Stomach smooth muscle (tissue), 2 donors: ENCODE results near the gene ZBTB7C.

Experiments
- H3K27ac ChIP-seq: one replicate; pipeline ENCODE4 v1.7.0; 2013; ENCODE audit warnings: mild to moderate bottlenecking, low read length, inconsistent platforms
- H3K27me3 ChIP-seq, 2 donors: one replicate each; pipeline ENCODE4 v1.7.0; 2013; ENCODE audit warnings: low read length in 2 of 2; ENCODE audit not compliant: insufficient read depth in 2 of 2, control insufficient read depth in 1 of 2
- H3K36me3 ChIP-seq, 2 donors: one replicate each; pipeline ENCODE4 v1.7.0; 2013; ENCODE audit warnings: low read length in 2 of 2; ENCODE audit not compliant: control insufficient read depth in 2 of 2, insufficient read depth in 2 of 2
- H3K4me1 ChIP-seq: one replicate; pipeline ENCODE4 v1.7.0; 2013; ENCODE audit warnings: low read length; ENCODE audit not compliant: control insufficient read depth, insufficient read depth
- H3K4me3 ChIP-seq, 2 donors: one replicate each; pipeline ENCODE4 v1.7.0; 2013; ENCODE audit warnings: low read length in 2 of 2
- H3K9ac ChIP-seq, 2 donors: one replicate each; pipeline ENCODE4 v1.7.0; 2013; ENCODE audit warnings: low read length in 2 of 2, mild to moderate bottlenecking in 1 of 2
- H3K9me3 ChIP-seq, 2 donors: one replicate each; pipeline ENCODE4 v1.7.0; 2013; ENCODE audit warnings: low read length in 2 of 2; ENCODE audit not compliant: control insufficient read depth in 2 of 2
- donor health status: healthy.
- donor health status: Pancreatic carcinoma.

The ZBTB7C gene

GRCh38 chr18:47990981-47991380, 418.2 kb downstream of the ZBTB7C start:
- Histone ChIP-seq H3K36me3 (no peaks in the 10 kb centered on the region), H3K9me3 (no peaks in the 10 kb centered on the region), H3K9ac (no peak overlapping the region), H3K4me3 (no peak overlapping the region), H3K27me3 (peaks cover 0 to 2% of the 10 kb centered on the region in 2 donors), H3K27ac (no peak overlapping the region), H3K4me1 (no peaks in the 10 kb centered on the region)

GRCh38 chr18:47987388-47987699, 421.8 kb downstream of the ZBTB7C start:
- Histone ChIP-seq H3K36me3 (no peaks in the 10 kb centered on the region), H3K9me3 (no peaks in the 10 kb centered on the region), H3K4me3 (no peak overlapping the region), H3K27me3 (peaks cover 0 to 2% of the 10 kb centered on the region in 2 donors), H3K9ac (no peak overlapping the region), H3K4me1 (no peaks in the 10 kb centered on the region), H3K27ac (no peak overlapping the region)

- H3K4me1 ChIP-seq, result no peaks in the 10 kb centered on the region
- no peak overlapping the region for H3K4me3 ChIP-seq
- no peaks in the 10 kb centered on the region for H3K36me3 ChIP-seq
- H3K27me3 ChIP-seq, result peaks cover 0 to 2% of the 10 kb centered on the region in 2 donors
- H3K27ac ChIP-seq, result no peak overlapping the region
- no peaks in the 10 kb centered on the region for H3K9me3 ChIP-seq
- no peak overlapping the region for H3K9ac ChIP-seq
These were observed 422.4 kb downstream of the ZBTB7C start for GRCh38 chr18:47986620-47987387.

GRCh38 chr18:47985866-47986265, 423.3 kb downstream of the ZBTB7C start:
- Histone ChIP-seq H3K27ac (no peak overlapping the region), H3K27me3 (peaks cover 0 to under 1% of the 10 kb centered on the region in 2 donors), H3K4me3 (no peak overlapping the region), H3K36me3 (no peaks in the 10 kb centered on the region), H3K9me3 (no peaks in the 10 kb centered on the region), H3K4me1 (no peaks in the 10 kb centered on the region), H3K9ac (no peak overlapping the region)

- Histone ChIP-seq H3K9me3 (no peaks in the 10 kb centered on the region), H3K9ac (no peak overlapping the region), H3K27ac (no peak overlapping the region), H3K36me3 (no peaks in the 10 kb centered on the region), H3K27me3 (no peaks in the 10 kb centered on the region), H3K4me3 (no peak overlapping the region), H3K4me1 (no peaks in the 10 kb centered on the region)
These were observed 424.2 kb downstream of the ZBTB7C start for GRCh38 chr18:47984991-47985390.

GRCh38 chr18:47983946-47984345, 425.2 kb downstream of the ZBTB7C start:
- H3K27me3 ChIP-seq, result no peaks in the 10 kb centered on the region
- no peak overlapping the region for H3K4me3 ChIP-seq
- no peak overlapping the region for H3K27ac ChIP-seq
- H3K9me3 ChIP-seq, result no peaks in the 10 kb centered on the region
- no peaks in the 10 kb centered on the region for H3K4me1 ChIP-seq
- H3K9ac ChIP-seq, result no peak overlapping the region
- no peaks in the 10 kb centered on the region for H3K36me3 ChIP-seq

- Histone ChIP-seq H3K27ac (no peak overlapping the region), H3K27me3 (no peaks in the 10 kb centered on the region), H3K9me3 (no peaks in the 10 kb centered on the region), H3K36me3 (no peaks in the 10 kb centered on the region), H3K9ac (no peak overlapping the region), H3K4me1 (no peaks in the 10 kb centered on the region), H3K4me3 (no peak overlapping the region)
These were observed 426.1 kb downstream of the ZBTB7C start for GRCh38 chr18:47983055-47983454.

GRCh38 chr18:47981830-47982229, 427.4 kb downstream of the ZBTB7C start:
- no peaks in the 10 kb centered on the region for H3K4me1 ChIP-seq
- H3K36me3 ChIP-seq, result no peaks in the 10 kb centered on the region
- peaks cover 0 to 2% of the 10 kb centered on the region in 2 donors for H3K27me3 ChIP-seq
- H3K9ac ChIP-seq, result no peak overlapping the region
- no peak overlapping the region for H3K4me3 ChIP-seq
- no peak overlapping the region for H3K27ac ChIP-seq
- no peaks in the 10 kb centered on the region for H3K9me3 ChIP-seq

GRCh38 chr18:47981320-47981719, 427.9 kb downstream of the ZBTB7C start:
- Histone ChIP-seq H3K27ac (no peak overlapping the region), H3K27me3 (peaks cover 0 to 2% of the 10 kb centered on the region in 2 donors), H3K9me3 (no peaks in the 10 kb centered on the region), H3K4me3 (no peak overlapping the region), H3K4me1 (no peaks in the 10 kb centered on the region), H3K36me3 (no peaks in the 10 kb centered on the region), H3K9ac (no peak overlapping the region)

- H3K27me3 ChIP-seq, result peaks cover 0 to 2% of the 10 kb centered on the region in 2 donors
- H3K36me3 ChIP-seq, result no peaks in the 10 kb centered on the region
- H3K9ac ChIP-seq, result no peak overlapping the region
- H3K27ac ChIP-seq, result no peak overlapping the region
- H3K4me1 ChIP-seq, result no peaks in the 10 kb centered on the region
- no peak overlapping the region for H3K4me3 ChIP-seq
- no peaks in the 10 kb centered on the region for H3K9me3 ChIP-seq
These were observed 429.5 kb downstream of the ZBTB7C start for GRCh38 chr18:47979611-47980200.

- Histone ChIP-seq H3K27ac (no peak overlapping the region), H3K4me3 (no peak overlapping the region), H3K27me3 (peaks cover 0 to 2% of the 10 kb centered on the region in 2 donors), H3K9ac (no peak overlapping the region), H3K9me3 (no peaks in the 10 kb centered on the region), H3K4me1 (no peaks in the 10 kb centered on the region), H3K36me3 (no peaks in the 10 kb centered on the region)
These were observed 430.6 kb downstream of the ZBTB7C start for GRCh38 chr18:47978603-47979002.
